ENCODE measurements around the gene CCL23.
"Not testable (repeated sequence)": the region's sequence is repeated elsewhere in the genome, so short reads cannot be mapped to it uniquely, and the experiment has no call there.

Gene CCL23

GRCh38 chr17:36024106-36024869 is 6.5 kb upstream of the CCL23 start (continued):
- TF ChIP-seq ZNF529 (tag by site-specific recombination; IDR thresholded peaks at IDR 0.05; ENCODE audit: insufficient replicate concordance) (no peak), CTCF (tag by site-specific recombination; IDR thresholded peaks at IDR 0.05) (no peak), ZNF548 (tag by site-specific recombination; IDR thresholded peaks at IDR 0.05) (no peak)

- CTCF ChIA-PET, result interaction anchor here (1.2 to 1.8 kb wide), 2 partner anchors 11 to 53 kb away, joined by 6 to 9 read pairs; no protein-coding TSS in a partner anchor
- POLR2A ChIA-PET, result no interaction called here
Measured at GRCh38 chr17:36019423-36019822, 1.7 kb upstream of the CCL23 start.

GRCh38 chr17:36016555-36016954 is 1.2 kb downstream of the CCL23 start:
- ChIA-PET POLR2A (no interaction called here), CTCF (interaction anchor here (0.5 to 2.4 kb wide), 2 partner anchors 40 to 56 kb away, joined by 5 to 8 read pairs; no protein-coding TSS in a partner anchor)
- Histone ChIP-seq H3K36me3 (ENCODE audit: control insufficient read depth in 2 of 2, insufficient read depth in 1 of 2, low read length in 2 of 2) (no peaks in the 10 kb centered on the region), H3K27ac (ENCODE audit: extremely low read depth, low read depth, low read length) (no peak overlapping the region), H3K9me3 (ENCODE audit: control insufficient read depth, insufficient read depth, low read depth, low read length) (no peaks in the 10 kb centered on the region), H3K4me3 (ENCODE audit: low read depth, low read length) (no peak overlapping the region), H3K4me1 (ENCODE audit: control insufficient read depth, insufficient read depth, low read length) (no peaks in the 10 kb centered on the region)
- no peak for TF ChIP-seq ZNF140 (tag by site-specific recombination; IDR thresholded peaks at IDR 0.05)
- no peak for TF ChIP-seq ZNF473 (tag by site-specific recombination; IDR thresholded peaks at IDR 0.05)
- no peak for TF ChIP-seq GLIS1 (tag by site-specific recombination; IDR thresholded peaks at IDR 0.05)
- no peak for TF ChIP-seq YY1 (tag by site-specific recombination; IDR thresholded peaks at IDR 0.05)
- TF ChIP-seq ZXDB (tag by site-specific recombination; IDR thresholded peaks at IDR 0.05), result no peak
- no peak for TF ChIP-seq ZNF549 (tag by site-specific recombination; IDR thresholded peaks at IDR 0.05)
- no peak for TF ChIP-seq BCL6B (tag by site-specific recombination; IDR thresholded peaks at IDR 0.05)
- no peak for TF ChIP-seq ZBTB48 (tag by site-specific recombination; IDR thresholded peaks at IDR 0.05)
- no peak for TF ChIP-seq ZNF121 (tag by site-specific recombination; IDR thresholded peaks at IDR 0.05)
- no peak for TF ChIP-seq ZNF416 (tag by site-specific recombination; IDR thresholded peaks at IDR 0.05)
- no peak for TF ChIP-seq ZNF555 (tag by site-specific recombination; conservative IDR thresholded peaks at IDR 0.05)
- TF ChIP-seq ZNF791 (tag by site-specific recombination; IDR thresholded peaks at IDR 0.05), result no peak
- TF ChIP-seq KLF9 (tag by site-specific recombination; IDR thresholded peaks at IDR 0.05; ENCODE audit: low read depth), result no peak

More at GRCh38 chr17:36019423-36019822, 1.7 kb upstream of the CCL23 start:
- Histone ChIP-seq H3K4me1 (ENCODE audit: control insufficient read depth, insufficient read depth, low read length) (no peaks in the 10 kb centered on the region), H3K27ac (ENCODE audit: extremely low read depth, low read depth, low read length) (no peak overlapping the region), H3K9me3 (ENCODE audit: control insufficient read depth, insufficient read depth, low read depth, low read length) (no peaks in the 10 kb centered on the region), H3K36me3 (ENCODE audit: control insufficient read depth in 2 of 2, insufficient read depth in 1 of 2, low read length in 2 of 2) (no peaks in the 10 kb centered on the region), H3K4me3 (ENCODE audit: low read depth, low read length) (no peak overlapping the region)
- no peak for TF ChIP-seq PRDM2 (tag by site-specific recombination; IDR thresholded peaks at IDR 0.05; ENCODE audit: borderline replicate concordance)

GRCh38 chr17:36015895-36016294 is 1.9 kb downstream of the CCL23 start:
- H3K27ac ChIP-seq (ENCODE audit: extremely low read depth, low read depth, low read length); POLR2A ChIA-PET; H3K36me3 ChIP-seq (ENCODE audit: control insufficient read depth in 2 of 2, insufficient read depth in 1 of 2, low read length in 2 of 2); H3K9me3 ChIP-seq (ENCODE audit: control insufficient read depth, insufficient read depth, low read depth, low read length); H3K4me3 ChIP-seq (ENCODE audit: low read depth, low read length); H3K4me1 ChIP-seq (ENCODE audit: control insufficient read depth, insufficient read depth, low read length): not testable (repeated sequence)
- CTCF ChIA-PET, result interaction anchor here (1.3 to 2.4 kb wide), 3 partner anchors 40 to 133 kb away, joined by 4 to 8 read pairs (median 4); no protein-coding TSS in a partner anchor

Data from HEK293 (cell line).